ENCODE results near the gene SERPINB4. TPM values are rescaled to one million over a fixed set of nuclear protein-coding genes. Genes with fewer than 3 reads are reported as not detected.
"Not testable (repeated sequence)": the region's sequence is repeated elsewhere in the genome, so short reads cannot be mapped to it uniquely, and the experiment has no call there.

The SERPINB4 gene
- not detected for total RNA-seq

DNA sequence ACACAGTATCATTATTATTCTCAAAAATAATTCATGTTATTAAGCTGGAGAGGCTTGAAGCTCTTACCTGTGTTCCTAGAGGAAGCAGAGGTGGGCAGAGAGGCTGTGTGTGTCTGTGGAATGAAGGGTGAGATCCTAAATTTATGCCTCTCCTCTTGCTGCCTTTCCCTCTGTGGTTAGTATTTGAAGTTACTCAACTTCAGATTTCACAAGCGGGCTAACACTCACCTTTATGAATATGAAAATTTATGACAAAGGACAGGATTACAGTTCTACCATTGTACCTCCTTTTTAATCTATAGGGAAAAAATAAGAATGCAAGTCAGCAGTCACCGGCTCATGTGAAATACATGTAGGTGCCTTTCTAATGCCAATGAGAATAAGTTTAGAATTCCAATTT is at the start of gene SERPINB4:
TSS of gene SERPINB4 (minus strand) at position 115 of the 400 bp plus-strand sequence. CDS start 679 bp downstream, outside the sequence.
- H3K27me3 Mint-ChIP-seq, H3K9me3 Mint-ChIP-seq, H3K4me1 Mint-ChIP-seq, H3K27ac Mint-ChIP-seq, DNase-seq, H3K4me3 Mint-ChIP-seq, H3K36me3 Mint-ChIP-seq: not testable (repeated sequence)

DNA sequence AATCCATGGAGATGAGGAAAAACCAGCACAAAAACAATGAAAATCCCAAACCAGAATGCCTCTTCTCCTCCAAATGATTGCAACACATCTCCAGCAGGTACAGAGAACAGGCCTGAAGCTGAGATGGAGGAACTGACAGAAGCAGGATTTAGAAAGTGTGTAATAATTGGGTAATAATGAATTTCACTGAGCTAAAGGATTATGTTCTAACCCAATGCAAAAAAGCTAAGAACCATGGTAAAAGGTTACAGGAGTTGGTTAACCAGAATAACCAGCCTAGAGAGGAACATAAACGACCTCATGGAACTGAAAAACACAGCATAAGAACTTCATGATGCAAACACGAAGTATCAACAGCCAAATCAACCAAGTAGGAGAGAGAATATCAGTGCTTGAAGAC is 45.0 kb upstream of the SERPINB4 start:
- no peaks in the 10 kb centered on the region for H3K4me1 Mint-ChIP-seq
- no peak overlapping the region for H3K27ac Mint-ChIP-seq
- H3K4me3 Mint-ChIP-seq = no peak overlapping the region
- no peaks in the 10 kb centered on the region for H3K36me3 Mint-ChIP-seq
- H3K9me3 Mint-ChIP-seq = peaks cover 14% of the 10 kb centered on the region
- no peak for DNase-seq
- H3K27me3 Mint-ChIP-seq = peaks cover 3% of the 10 kb centered on the region

DNA sequence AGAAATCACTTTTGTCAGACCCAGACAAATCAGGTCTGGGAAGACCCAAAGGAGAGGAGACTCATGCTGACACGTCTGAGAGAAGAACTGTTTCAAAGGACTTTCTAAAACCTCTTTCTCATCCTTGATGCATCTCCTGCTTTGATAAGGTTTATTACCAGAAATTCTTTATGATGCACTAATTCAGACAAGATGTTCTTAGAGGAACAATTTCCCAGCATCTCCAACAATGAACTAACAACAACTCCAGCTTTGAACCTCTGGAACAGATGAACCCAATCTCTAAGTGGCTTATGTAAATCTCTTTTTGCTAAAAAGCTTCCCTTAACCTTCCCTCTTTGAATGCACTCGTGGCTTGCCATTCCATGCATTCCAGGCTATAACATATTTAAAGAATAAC is 42.8 kb upstream of the SERPINB4 start:
- Mint-ChIP-seq H3K4me3 (no peak overlapping the region), H3K27me3 (peaks cover 7% of the 10 kb centered on the region), H3K27ac (no peak overlapping the region), H3K9me3 (peaks cover 7% of the 10 kb centered on the region), H3K4me1 (no peaks in the 10 kb centered on the region), H3K36me3 (no peaks in the 10 kb centered on the region)
- DNase-seq = no peak

DNA sequence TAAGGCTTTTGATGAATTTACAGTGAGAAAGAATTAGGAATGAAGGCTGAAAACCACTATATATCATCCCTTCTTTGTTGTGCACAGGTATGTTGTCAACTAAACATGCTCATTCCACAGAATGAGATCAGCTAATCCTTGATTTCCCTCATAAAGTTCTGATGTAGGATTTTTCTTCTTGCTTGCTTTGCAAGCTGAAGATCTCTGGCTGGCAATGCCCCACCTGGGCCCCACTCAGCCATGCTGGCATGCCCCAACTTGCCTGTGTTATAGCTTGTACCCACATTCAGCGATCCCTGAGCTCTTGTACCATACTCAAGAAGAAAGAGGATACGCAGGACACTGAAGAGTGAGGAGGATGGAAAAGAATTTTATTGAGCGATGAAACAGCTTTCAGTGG is 40.7 kb upstream of the SERPINB4 start:
- no peak for DNase-seq
- H3K4me1 Mint-ChIP-seq = no peaks in the 10 kb centered on the region
- H3K9me3 Mint-ChIP-seq = no peaks in the 10 kb centered on the region
- no peak overlapping the region for H3K4me3 Mint-ChIP-seq
- H3K27ac Mint-ChIP-seq = no peak overlapping the region
- H3K27me3 Mint-ChIP-seq = peaks cover 7% of the 10 kb centered on the region
- no peaks in the 10 kb centered on the region for H3K36me3 Mint-ChIP-seq

DNA sequence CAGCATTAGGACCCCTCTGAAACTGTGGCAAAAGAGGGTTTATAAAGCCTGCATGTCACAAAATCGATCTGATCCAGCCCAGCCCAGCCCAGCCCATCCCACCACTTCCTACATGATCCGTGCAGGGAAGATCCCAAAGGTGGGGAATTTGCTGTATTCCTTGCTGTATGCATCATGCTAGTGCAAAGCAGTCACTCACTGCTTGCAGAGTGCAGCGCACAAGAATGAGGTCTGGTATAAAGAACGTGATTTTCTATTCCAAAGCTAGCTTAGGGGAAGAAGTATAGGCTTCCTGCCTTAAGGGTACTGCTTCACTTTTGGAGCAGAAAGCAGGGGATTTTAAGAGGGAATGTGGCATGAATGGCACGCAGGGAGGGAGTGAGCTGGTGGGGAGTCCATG is 39.8 kb upstream of the SERPINB4 start:
- H3K4me3 Mint-ChIP-seq = no peak overlapping the region
- no peak for DNase-seq
- peaks cover 7% of the 10 kb centered on the region for H3K27me3 Mint-ChIP-seq
- H3K4me1 Mint-ChIP-seq = no peaks in the 10 kb centered on the region
- H3K36me3 Mint-ChIP-seq = no peaks in the 10 kb centered on the region
- no peaks in the 10 kb centered on the region for H3K9me3 Mint-ChIP-seq
- H3K27ac Mint-ChIP-seq = no peak overlapping the region

DNA sequence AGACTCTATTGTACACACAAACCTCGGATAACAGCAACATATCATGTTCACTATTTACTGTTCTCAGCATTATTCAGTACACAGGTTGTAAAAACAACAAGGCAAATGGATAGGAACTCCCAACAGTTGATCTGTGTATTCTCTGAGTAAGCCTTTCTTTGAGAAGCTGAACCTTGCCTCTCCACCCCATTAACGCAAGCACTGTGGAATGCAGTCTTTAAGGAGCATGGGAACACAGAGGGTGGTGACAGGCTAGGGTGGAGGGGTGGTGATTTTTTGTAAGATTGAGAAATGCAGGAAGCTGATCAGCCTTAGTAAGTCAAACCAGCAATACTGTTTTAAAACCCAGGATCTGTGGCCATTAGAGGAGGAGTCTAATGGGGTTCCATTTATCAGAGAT is 39.1 kb upstream of the SERPINB4 start:
- no peak overlapping the region for H3K4me3 Mint-ChIP-seq
- H3K4me1 Mint-ChIP-seq = no peaks in the 10 kb centered on the region
- no peak for DNase-seq
- H3K27ac Mint-ChIP-seq = no peak overlapping the region
- H3K9me3 Mint-ChIP-seq = no peaks in the 10 kb centered on the region
- H3K36me3 Mint-ChIP-seq = no peaks in the 10 kb centered on the region
- H3K27me3 Mint-ChIP-seq = peaks cover 7% of the 10 kb centered on the region

DNA sequence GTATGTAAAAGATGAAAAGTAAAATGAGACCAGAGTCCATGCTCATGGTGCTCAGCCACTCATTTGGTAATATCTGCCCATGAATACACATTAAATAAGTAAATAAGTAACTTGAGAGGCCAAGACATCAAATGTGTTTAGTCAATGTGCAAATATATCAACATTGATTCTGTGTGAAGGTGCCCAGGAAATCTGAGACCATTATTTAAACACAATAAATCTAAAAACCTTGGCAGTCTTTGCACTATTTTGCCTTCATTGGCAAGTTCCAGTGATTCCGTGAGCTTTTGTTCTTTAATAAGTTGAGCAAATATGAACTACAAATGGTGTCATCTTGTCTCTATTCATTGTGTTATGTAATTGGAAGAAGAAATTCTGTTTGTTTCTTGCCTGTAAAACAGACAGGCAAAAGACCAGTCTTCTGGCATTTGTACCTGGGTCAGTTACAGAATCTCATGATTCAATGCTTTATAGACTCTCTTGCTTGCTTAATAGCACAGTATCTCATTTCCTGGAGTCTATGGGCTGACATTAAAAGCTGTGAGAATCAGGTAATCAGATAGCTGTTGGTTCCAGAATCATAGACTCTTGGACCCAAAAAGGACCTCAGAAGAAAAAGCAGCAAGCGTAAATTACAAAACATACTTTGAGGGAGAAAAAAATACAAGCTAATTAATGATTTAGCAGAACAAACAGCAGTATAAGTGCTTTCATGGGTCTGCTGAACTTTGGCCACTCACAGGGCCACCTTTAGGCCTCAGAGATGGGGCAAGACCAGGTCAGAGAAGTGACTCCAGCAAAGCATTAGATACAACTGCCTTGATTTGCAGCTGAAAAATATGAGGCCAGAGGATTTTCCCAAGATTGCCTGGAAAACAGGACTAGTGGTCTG is 37.6 kb upstream of the SERPINB4 start:
- Mint-ChIP-seq H3K4me1 (no peaks in the 10 kb centered on the region), H3K36me3 (no peaks in the 10 kb centered on the region), H3K27me3 (peaks cover 7% of the 10 kb centered on the region), H3K4me3 (no peak overlapping the region), H3K27ac (no peak overlapping the region), H3K9me3 (no peaks in the 10 kb centered on the region)
- DNase-seq = no peak

DNA sequence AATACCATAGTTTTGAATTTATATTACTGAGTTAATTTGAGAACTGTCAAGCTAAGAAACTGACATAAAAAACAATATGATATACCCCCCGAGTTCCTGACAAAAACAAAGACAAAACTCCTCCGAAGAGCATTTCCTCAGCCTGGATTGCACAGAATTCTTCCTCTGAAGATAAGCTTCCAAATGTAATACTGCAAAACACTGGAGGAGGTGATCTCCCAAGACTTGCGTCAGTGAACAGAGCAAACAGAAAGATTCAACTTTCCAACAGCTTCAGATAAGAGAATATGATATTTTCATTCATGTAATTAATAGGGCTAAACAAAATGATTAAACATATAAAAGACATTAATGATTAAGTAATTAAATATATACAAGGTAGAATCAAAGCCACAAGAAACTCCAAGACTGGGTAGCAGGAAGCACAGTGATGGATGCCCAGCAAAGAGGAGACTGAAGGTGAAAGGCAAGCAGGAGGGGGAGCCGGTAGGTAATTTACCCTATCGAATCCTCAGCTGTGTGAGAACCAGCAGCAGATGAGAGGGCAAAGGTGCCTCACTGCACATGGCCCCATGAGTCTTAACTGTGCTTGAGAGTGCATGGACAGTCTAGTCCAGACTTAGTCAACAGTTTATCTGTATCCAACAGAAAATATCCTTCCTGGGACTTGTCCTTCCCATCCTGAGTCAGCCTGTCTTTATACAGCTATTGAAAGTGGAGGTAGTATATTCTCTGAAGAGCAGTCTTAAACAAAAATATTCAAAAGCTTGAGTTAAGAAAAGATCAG is 36.0 kb upstream of the SERPINB4 start:
- no peaks in the 10 kb centered on the region for H3K4me1 Mint-ChIP-seq
- H3K36me3 Mint-ChIP-seq = no peaks in the 10 kb centered on the region
- H3K27ac Mint-ChIP-seq = no peak overlapping the region
- no peaks in the 10 kb centered on the region for H3K9me3 Mint-ChIP-seq
- DNase-seq = no peak
- peaks cover 4% of the 10 kb centered on the region for H3K27me3 Mint-ChIP-seq
- H3K4me3 Mint-ChIP-seq = no peak overlapping the region

DNA sequence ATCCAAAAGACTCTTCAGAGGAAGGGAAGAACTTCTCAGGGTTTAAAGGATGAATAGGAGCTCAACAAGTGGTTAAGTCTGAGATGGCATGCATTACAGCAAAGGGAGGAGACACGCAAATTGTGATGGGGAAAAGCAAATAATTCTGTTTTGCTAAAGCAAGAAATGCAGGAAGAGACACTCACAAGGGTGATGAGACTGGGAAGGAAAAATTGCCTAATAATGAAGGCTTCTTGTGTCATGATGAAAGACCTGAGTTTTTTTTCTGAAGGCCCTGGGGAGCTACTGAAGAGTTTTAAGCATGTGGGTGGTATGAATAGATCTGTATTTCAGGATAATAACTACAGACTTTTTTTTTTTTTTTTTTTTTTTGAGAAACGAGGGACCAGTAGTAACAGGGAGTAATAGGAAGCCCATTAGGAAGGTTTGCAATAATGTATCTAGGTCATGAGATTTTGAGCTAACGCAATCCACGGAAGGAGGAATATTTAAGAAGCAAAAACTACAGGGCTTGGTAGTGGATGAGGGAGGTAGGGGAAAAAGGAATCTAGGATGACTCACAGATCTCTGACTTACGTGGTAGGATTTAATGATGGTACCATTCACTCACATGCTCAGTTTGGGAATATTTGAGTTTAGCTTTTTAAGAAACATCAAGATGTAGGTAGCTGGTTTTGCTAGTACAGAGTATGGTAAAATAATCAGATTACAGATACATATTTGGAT is 33.6 kb upstream of the SERPINB4 start:
- no peaks in the 10 kb centered on the region for H3K36me3 Mint-ChIP-seq
- no peaks in the 10 kb centered on the region for H3K9me3 Mint-ChIP-seq
- no peaks in the 10 kb centered on the region for H3K27me3 Mint-ChIP-seq
- H3K4me1 Mint-ChIP-seq = no peaks in the 10 kb centered on the region
- no peak for DNase-seq
- no peak overlapping the region for H3K27ac Mint-ChIP-seq
- H3K4me3 Mint-ChIP-seq = no peak overlapping the region

DNA sequence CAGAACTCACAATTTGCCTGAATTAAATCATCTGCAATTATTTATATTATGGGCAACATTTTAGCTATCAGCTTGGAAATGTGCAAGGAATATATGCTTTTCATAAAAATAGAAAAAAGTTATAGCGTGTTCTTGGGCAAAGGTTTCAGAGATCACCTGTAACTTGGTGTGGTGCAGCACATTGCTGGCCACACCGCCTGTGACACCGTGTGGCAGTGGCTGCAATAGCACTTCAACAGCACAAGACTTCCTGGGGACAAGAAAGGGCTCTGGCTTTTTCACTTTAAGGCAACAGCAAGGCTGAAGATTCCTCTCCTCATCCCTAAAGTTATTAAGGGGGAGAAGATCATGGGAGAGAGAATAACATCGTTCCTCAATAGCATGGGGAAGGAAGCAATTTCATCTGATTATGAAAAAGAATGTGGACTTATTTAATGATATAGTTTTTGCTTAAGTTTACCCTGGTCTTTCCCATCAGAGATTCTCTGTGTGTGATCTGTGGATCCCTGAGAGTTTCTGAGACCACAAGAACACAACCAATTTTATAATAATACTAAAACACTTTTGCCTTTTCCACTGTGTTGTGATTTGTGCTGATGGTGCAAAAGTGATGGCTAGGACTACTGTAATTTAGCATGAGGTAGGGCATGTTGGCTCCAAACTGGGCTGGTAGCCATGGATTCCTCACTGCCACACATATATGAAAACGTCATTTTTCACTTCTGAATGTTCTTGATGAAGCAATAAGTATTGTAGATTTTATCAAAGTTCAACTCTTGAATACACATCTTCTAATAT is 32.7 kb upstream of the SERPINB4 start:
- Mint-ChIP-seq H3K9me3 (no peaks in the 10 kb centered on the region), H3K27me3 (no peaks in the 10 kb centered on the region), H3K4me3 (no peak overlapping the region), H3K27ac (no peak overlapping the region), H3K4me1 (no peaks in the 10 kb centered on the region), H3K36me3 (no peaks in the 10 kb centered on the region)
- DNase-seq = no peak

DNA sequence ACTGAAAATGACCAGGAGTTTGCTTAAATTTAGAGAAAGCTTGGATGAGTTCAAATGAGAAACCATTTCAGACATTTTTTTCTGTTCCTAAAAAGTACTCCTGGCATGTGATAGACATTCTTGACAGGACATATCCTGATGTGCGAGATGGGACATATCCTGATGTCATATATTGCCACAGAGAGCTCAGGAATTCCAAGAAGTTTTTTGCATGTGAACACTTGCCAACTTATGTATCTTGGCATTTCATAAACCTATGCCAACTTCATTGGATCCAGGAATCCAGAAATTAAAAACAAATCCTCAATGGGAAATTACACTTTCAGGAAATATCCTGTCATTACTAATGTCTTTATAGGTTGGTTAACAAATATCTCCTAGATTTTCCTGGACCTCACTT is 20.5 kb upstream of the SERPINB4 start:
- no peak for DNase-seq
- Mint-ChIP-seq H3K4me3 (no peak overlapping the region), H3K4me1 (no peaks in the 10 kb centered on the region), H3K27ac (no peak overlapping the region), H3K9me3 (peaks cover 8% of the 10 kb centered on the region), H3K36me3 (no peaks in the 10 kb centered on the region), H3K27me3 (no peaks in the 10 kb centered on the region)

DNA sequence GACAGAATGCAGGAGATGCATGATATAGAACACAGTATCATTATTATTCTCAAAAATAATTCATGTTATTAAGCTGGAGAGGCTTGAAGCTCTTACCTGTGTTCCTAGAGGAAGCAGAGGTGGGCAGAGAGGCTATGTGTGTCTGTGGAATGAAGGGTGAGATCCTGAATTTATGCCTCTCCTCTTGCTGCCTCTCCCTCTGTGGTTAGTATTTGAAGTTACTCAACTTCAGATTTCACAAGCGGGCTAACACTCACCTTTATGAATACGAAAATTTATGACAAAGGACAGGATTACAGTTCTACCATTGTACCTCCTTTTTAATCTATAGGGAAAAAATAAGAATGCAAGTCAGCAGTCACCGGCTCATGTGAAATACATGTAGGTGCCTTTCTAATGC is 17.7 kb upstream of the SERPINB4 start, which contains the start of gene SERPINB3:
TSS of gene SERPINB3 (minus strand) at position 144 of the 400 bp plus-strand sequence. CDS start 677 bp downstream, outside the sequence.
- H3K4me1 Mint-ChIP-seq, DNase-seq, H3K27me3 Mint-ChIP-seq, H3K9me3 Mint-ChIP-seq, H3K27ac Mint-ChIP-seq, H3K4me3 Mint-ChIP-seq, H3K36me3 Mint-ChIP-seq: not testable (repeated sequence)

DNA sequence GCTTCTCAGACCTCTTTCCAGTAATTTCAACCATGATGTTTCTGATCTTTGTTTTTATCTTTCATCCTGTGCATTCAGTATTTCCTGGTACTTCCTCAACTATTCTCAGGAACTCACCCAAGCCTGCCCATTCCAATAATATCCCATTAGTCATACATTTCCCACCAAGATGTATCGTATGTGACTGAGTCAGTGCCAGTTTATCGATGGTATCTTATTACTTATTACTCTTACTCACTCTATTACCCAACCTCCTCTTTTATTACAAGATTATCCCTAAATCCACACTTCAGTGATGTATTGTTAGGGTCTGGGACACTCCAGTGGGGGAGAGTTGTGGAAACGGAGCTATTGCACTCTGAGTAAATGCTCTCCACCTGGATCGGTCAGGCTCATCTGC is 14.9 kb upstream of the SERPINB4 start:
- DNase-seq, H3K27me3 Mint-ChIP-seq, H3K27ac Mint-ChIP-seq, H3K4me3 Mint-ChIP-seq, H3K9me3 Mint-ChIP-seq, H3K36me3 Mint-ChIP-seq, H3K4me1 Mint-ChIP-seq: not testable (repeated sequence)

DNA sequence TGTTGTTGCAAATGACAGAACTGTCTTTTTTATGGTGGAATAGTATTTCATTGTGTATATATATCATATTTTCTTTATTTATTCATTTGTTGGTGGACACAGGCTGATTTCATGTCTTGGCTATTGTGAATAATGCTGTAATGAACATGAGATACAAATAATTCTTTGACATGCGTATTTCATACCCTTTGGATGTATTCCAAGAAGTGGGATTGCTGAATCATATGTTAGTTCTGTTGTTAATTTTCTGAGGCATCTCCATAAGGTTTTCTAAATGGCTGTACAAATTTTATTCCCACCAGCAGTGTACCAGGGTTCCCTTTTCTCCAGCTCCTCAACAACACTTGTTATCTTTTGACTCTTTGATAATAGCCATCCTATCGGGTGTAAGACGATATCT is 6.2 kb upstream of the SERPINB4 start:
- not testable (repeated sequence) for H3K9me3 Mint-ChIP-seq, H3K36me3 Mint-ChIP-seq

More for the DNA sequence above, 6.2 kb upstream of the SERPINB4 start:
- not testable (repeated sequence) for H3K27me3 Mint-ChIP-seq, H3K27ac Mint-ChIP-seq, H3K4me1 Mint-ChIP-seq, DNase-seq, H3K4me3 Mint-ChIP-seq
